H1 (cell line): ENCODE results near the gene CHRNA9. TPM values are rescaled to one million over a fixed set of nuclear protein-coding genes. Genes with fewer than 3 reads are reported as not detected.

Source experiments
- CTCF ChIA-PET: fragments of 300-600 bp; sonication (Branson Sonifier 250); formaldehyde crosslinking; loops from one replicate; lab custom pipeline; 2021; ENCODE audit not compliant: partially characterized antibody; lab: Charles Lee
- POLR2A ChIA-PET: fragments of 300-600 bp; sonication (Branson Sonifier 250); formaldehyde crosslinking; loops from one replicate; lab custom pipeline; 2021; ENCODE audit warnings: inconsistent platforms; ENCODE audit not compliant: partially characterized antibody; lab: Charles Lee
- DNase-seq, 2 experiments: peaks; one replicate each; pipeline versions ENCODE4 v3.0.0 to v3.0.0-alpha.2; 2010 to 2022; ENCODE audit warnings: low spot score in 2 of 2, low read depth in 1 of 2, mixed read lengths in 1 of 2
- FAIRE-seq: peaks from 2 replicates; lab custom pipeline; 2011; peaks lifted over from hg19 to GRCh38; lab: Jason Lieb, UNC
- H2AFZ ChIP-seq: 2 replicates; pipeline ENCODE4 v1.8.1; 2012; ENCODE audit warnings: low read length, inconsistent platforms
- H2AK5ac ChIP-seq: 2 replicates; pipeline ENCODE4 v1.6.1; 2013; ENCODE audit warnings: low read depth, low read length
- H2BK120ac ChIP-seq: replicated peaks from 2 replicates; pipeline ENCODE3; 2013; ENCODE audit warnings: low read depth, low read length, inconsistent platforms
- H2BK12ac ChIP-seq: 2 replicates; pipeline ENCODE4 v1.6.1; 2013; ENCODE audit warnings: low read depth, low read length
- H2BK15ac ChIP-seq: 2 replicates; pipeline ENCODE4 v1.6.1; 2013; ENCODE audit warnings: low read length
- H2BK20ac ChIP-seq: 2 replicates; pipeline ENCODE4 v1.6.1; 2013; ENCODE audit warnings: low read length
- H2BK5ac ChIP-seq: 2 replicates; pipeline ENCODE4 v1.6.1; 2013; ENCODE audit warnings: low read depth, low read length
- H3K14ac ChIP-seq: 2 replicates; pipeline ENCODE4 v1.6.1; 2013; ENCODE audit warnings: inconsistent platforms; ENCODE audit not compliant: insufficient read length
- H3K18ac ChIP-seq: 2 replicates; pipeline ENCODE4 v1.6.1; 2013; ENCODE audit warnings: low read length; ENCODE audit errors: extremely low read depth
- H3K23ac ChIP-seq: 2 replicates; pipeline ENCODE4 v1.6.1; 2013; ENCODE audit warnings: inconsistent platforms; ENCODE audit not compliant: insufficient read length
- H3K23me2 ChIP-seq: 2 replicates; pipeline ENCODE4 v1.6.1; 2013; ENCODE audit warnings: low read depth, low read length
- H3K27ac ChIP-seq: 2 replicates; pipeline ENCODE4 v1.6.1; 2011; ENCODE audit warnings: low read depth, low read length, inconsistent platforms
- H3K27me3 ChIP-seq, 4 experiments: replicated peaks in 1 of 4; 1 replicate in 1 of 4; 2 replicates in 3 of 4; pipeline versions ENCODE4 v1.6.1 to v1.8.1; 2011 to 2013; ENCODE audit warnings: low read length in 3 of 4, mild to moderate bottlenecking in 3 of 4, inconsistent platforms in 2 of 4, mixed read lengths in 2 of 4, moderate library complexity in 1 of 4; ENCODE audit not compliant: control insufficient read depth in 3 of 4, insufficient read depth in 3 of 4; ENCODE audit errors: extremely low read depth in 1 of 4
- H3K36me3 ChIP-seq, 4 experiments: 2 replicates each; pipeline versions ENCODE4 v1.6.1 to v1.8.1; 2011 to 2013; ENCODE audit warnings: mild to moderate bottlenecking in 4 of 4, low read length in 3 of 4, moderate library complexity in 2 of 4, control low read depth in 1 of 4, inconsistent platforms in 1 of 4; ENCODE audit not compliant: insufficient read depth in 4 of 4, control insufficient read depth in 2 of 4
- H3K4ac ChIP-seq: replicated peaks from 2 replicates; pipeline ENCODE3; 2013; ENCODE audit warnings: low read length, low read depth, mixed read lengths, inconsistent platforms; ENCODE audit not compliant: insufficient read length
- H3K4me1 ChIP-seq, 4 experiments: replicated peaks in 1 of 4; 1 replicate in 1 of 4; 2 replicates in 3 of 4; pipeline versions ENCODE4 v1.6.1 to v1.8.1; 2011 to 2013; ENCODE audit warnings: low read length in 3 of 4, inconsistent platforms in 2 of 4, mixed read lengths in 1 of 4; ENCODE audit not compliant: insufficient read depth in 4 of 4, control insufficient read depth in 3 of 4
- H3K4me2 ChIP-seq, 2 experiments: 2 replicates each; pipeline versions ENCODE4 v1.6.1 to v1.8.1; 2011 to 2013; ENCODE audit warnings: low read depth in 2 of 2, low read length in 2 of 2, control low read depth in 1 of 2, inconsistent platforms in 1 of 2, mild to moderate bottlenecking in 1 of 2; ENCODE audit not compliant: insufficient read depth in 1 of 2
- H3K4me3 ChIP-seq, 4 experiments: fragments of 200-600, 300-600 bp in 1 of 4; sonication (generic), shearing (Covaris generic), sonication (Bioruptor Twin) in 1 of 4; 2 replicates each; pipeline versions ENCODE4 v1.5.1 to v1.8.1; 2011 to 2016; ENCODE audit warnings: low read length in 4 of 4, low read depth in 3 of 4, control low read depth in 2 of 4, inconsistent platforms in 2 of 4, mild to moderate bottlenecking in 2 of 4, mixed read lengths in 1 of 4, moderate library complexity in 1 of 4; ENCODE audit not compliant: insufficient read depth in 2 of 4; ENCODE audit errors: extremely low read depth in 1 of 4
- H3K56ac ChIP-seq: replicated peaks from 2 replicates; pipeline ENCODE3; 2013; ENCODE audit warnings: low read depth, mild to moderate bottlenecking, mixed read lengths, low read length, inconsistent platforms; ENCODE audit not compliant: insufficient read length
- H3K79me1 ChIP-seq: 2 replicates; pipeline ENCODE4 v1.6.1; 2013; ENCODE audit warnings: low read depth, low read length, control low read depth
- H3K79me2 ChIP-seq, 2 experiments: 2 replicates each; pipeline versions ENCODE4 v1.6.1 to v1.8.1; 2012 to 2013; ENCODE audit warnings: low read length in 2 of 2, mild to moderate bottlenecking in 2 of 2, inconsistent platforms in 1 of 2; ENCODE audit not compliant: insufficient read depth in 2 of 2, control insufficient read depth in 1 of 2
- H3K9ac ChIP-seq, 4 experiments: replicated peaks in 1 of 4; 1 replicate in 1 of 4; 2 replicates in 3 of 4; pipeline versions ENCODE4 v1.6.1 to v1.8.1; 2011 to 2013; ENCODE audit warnings: low read depth in 3 of 4, low read length in 3 of 4, control low read depth in 2 of 4, mild to moderate bottlenecking in 2 of 4, moderate library complexity in 2 of 4, inconsistent platforms in 1 of 4; ENCODE audit errors: extremely low read depth in 1 of 4
- H3K9me3 ChIP-seq, 2 experiments: 2 replicates each; pipeline versions ENCODE4 v1.6.1 to v1.8.1; 2012 to 2013; ENCODE audit warnings: mild to moderate bottlenecking in 2 of 2, moderate library complexity in 2 of 2, control low read depth in 1 of 2, inconsistent platforms in 1 of 2, low read depth in 1 of 2, low read length in 1 of 2, mixed read lengths in 1 of 2; ENCODE audit not compliant: insufficient read depth in 2 of 2
- H4K20me1 ChIP-seq, 2 experiments: replicated peaks in 1 of 2; 2 replicates each; pipeline versions ENCODE3 to v1.8.1; 2011 to 2013; ENCODE audit warnings: inconsistent platforms in 2 of 2, low read length in 2 of 2, mild to moderate bottlenecking in 1 of 2; ENCODE audit not compliant: insufficient read depth in 2 of 2, control insufficient read depth in 1 of 2
- H4K5ac ChIP-seq: 2 replicates; pipeline ENCODE4 v1.6.1; 2013; ENCODE audit warnings: low read length, low read depth, mixed read lengths, inconsistent platforms; ENCODE audit not compliant: insufficient read length
- H4K8ac ChIP-seq: 2 replicates; pipeline ENCODE4 v1.8.0; 2013; ENCODE audit warnings: mild to moderate bottlenecking, moderate library complexity, low read length, inconsistent platforms; ENCODE audit not compliant: insufficient read depth; ENCODE audit errors: extremely low read depth
- H4K91ac ChIP-seq: replicated peaks from 2 replicates; pipeline ENCODE3; 2013; ENCODE audit warnings: low read length, mixed read lengths, inconsistent platforms; ENCODE audit not compliant: insufficient read length
- CEBPB ChIP-seq: IDR thresholded peaks from 2 replicates; pipeline ENCODE4 v1.6.1; 2012; ENCODE audit warnings: low read depth, low read length
- CREB1 ChIP-seq: IDR thresholded peaks from 2 replicates; pipeline ENCODE4 v1.6.1; 2012; ENCODE audit warnings: inconsistent platforms
- E2F6 ChIP-seq: IDR thresholded peaks from 2 replicates; pipeline ENCODE4 v1.6.1; 2012; ENCODE audit warnings: inconsistent platforms
- EGR1 ChIP-seq: IDR thresholded peaks from 2 replicates; pipeline ENCODE4 v1.6.1; 2011; ENCODE audit warnings: low read depth, low read length, borderline replicate concordance
- GABPA ChIP-seq: IDR thresholded peaks from 2 replicates; pipeline ENCODE4 v1.6.1; 2011; ENCODE audit warnings: mild to moderate bottlenecking, low read length, moderate library complexity, borderline replicate concordance; ENCODE audit not compliant: insufficient read depth
- KDM4A ChIP-seq: IDR thresholded peaks from one replicate; pipeline ENCODE4 v1.7.1; 2012; ENCODE audit warnings: low read depth, mild to moderate bottlenecking, moderate library complexity, low read length, inconsistent platforms; ENCODE audit not compliant: severe bottlenecking
- KDM5A ChIP-seq: fragments of 200-600 bp; IDR thresholded peaks from 2 replicates; pipeline ENCODE4 v1.7.1; 2012; ENCODE audit warnings: mild to moderate bottlenecking, low read length, inconsistent platforms, mixed read lengths
- POLR2A ChIP-seq, 2 experiments: IDR thresholded peaks; 1 replicate in 1 of 2; 2 replicates in 1 of 2; pipeline ENCODE4 v1.6.1; 2011; ENCODE audit warnings: low read depth in 2 of 2, low read length in 2 of 2, mild to moderate bottlenecking in 2 of 2; ENCODE audit errors: control extremely low read depth in 1 of 2
- RFX5 ChIP-seq: IDR thresholded peaks from 2 replicates; pipeline ENCODE4 v1.6.1; 2011; ENCODE audit warnings: low read depth, low read length, improper control_type of control experiment, borderline replicate concordance
- SAP30 ChIP-seq: fragments of 300-600 bp; sonication (generic); IDR thresholded peaks from 2 replicates; pipeline ENCODE4 v1.7.1; 2012; ENCODE audit warnings: low read length, moderate library complexity, mild to moderate bottlenecking, inconsistent platforms; ENCODE audit not compliant: insufficient read depth, insufficient replicate concordance
- SIX5 ChIP-seq: IDR thresholded peaks from 2 replicates; pipeline ENCODE4 v1.6.1; 2011; ENCODE audit warnings: mild to moderate bottlenecking, low read depth, low read length
- TBP ChIP-seq: IDR thresholded peaks from 2 replicates; pipeline ENCODE4 v1.6.1; 2011; ENCODE audit warnings: low read depth, low read length, improper control_type of control experiment
- TEAD4 ChIP-seq: IDR thresholded peaks from 2 replicates; pipeline ENCODE4 v1.6.1; 2012; ENCODE audit warnings: low read depth, low read length, inconsistent platforms, mixed read lengths
- WGBS, 2 experiments: shearing (Covaris generic) in 1 of 2; methylation state at CpG; one replicate each; pipeline versions ENCODE4 v1.1.6 to v1.1.7; 2013 to 2015; ENCODE audit warnings: low lambda C conversion rate in 2 of 2, mixed read lengths in 2 of 2, inconsistent platforms in 1 of 2, low coverage in 1 of 2, missing lambda C conversion rate in 1 of 2; ENCODE audit not compliant: insufficient replicate concordance in 2 of 2, insufficient coverage in 1 of 2, insufficient read length in 1 of 2; ENCODE audit errors: extremely low coverage in 1 of 2, missing lambda C conversion rate in 1 of 2; 5-methylcytosine and 5-hydroxymethylcytosine counted together
- polyA plus RNA-seq, 7 experiments: library from polyadenylated mRNA; depleted of rRNA in 3 of 7; stranded (reverse) in 5 of 7; unstranded in 2 of 7; fragments of >200 nt in 5 of 7; fragments of 200-250 nt in 2 of 7; gene quantifications; 1 replicate in 5 of 7; 2 replicates in 1 of 7; 4 replicates in 1 of 7; pipeline versions ENCODE4 v1.2.1 to v1.2.3, GENCODE V29; 2011 to 2013; ENCODE audit warnings: missing spikeins in 2 of 7, mixed read lengths in 2 of 7
- total RNA-seq: library from RNA; stranded (reverse); fragmentation: NEBNext Ultra II Directional; extraction: Animal tissue kit (Norgen Biotek cat#: 25700); gene quantifications from 2 replicates; pipeline ENCODE4 v1.2.1, GENCODE V29; 2021

CHRNA9 gene
- total and polyA plus RNA-seq, 2 of the 8 experiments (the other 6 are each of a cell fraction or from before 2014, with no cell fraction given): 1.4 to 3.3 TPM

- no peaks in the 10 kb centered on the region for H4K20me1 ChIP-seq
- no peak overlapping the region for H4K91ac ChIP-seq
- no peak overlapping the region for H2BK12ac ChIP-seq
- no peak overlapping the region for H2BK20ac ChIP-seq
- H3K79me2 ChIP-seq: no peaks in the 10 kb centered on the region
- no peaks in the 10 kb centered on the region for H3K23me2 ChIP-seq
- no peak overlapping the region for H3K18ac ChIP-seq
- no peak for TF ChIP-seq E2F6
- no peak for TF ChIP-seq EGR1
- no peak for TF ChIP-seq POLR2A (IDR thresholded peaks at IDR 0.05; ENCODE audit: control extremely low read depth in 1 of 2, low read depth in 2 of 2, low read length in 2 of 2)
- TF ChIP-seq SAP30: no peak
- TF ChIP-seq TEAD4: no peak
- no peak for TF ChIP-seq CREB1
- no peak for TF ChIP-seq KDM5A
- no peak for TF ChIP-seq SIX5
- TF ChIP-seq GABPA: no peak
- TF ChIP-seq RFX5: no peak
- TF ChIP-seq TBP: no peak
- TF ChIP-seq CEBPB: no peak
- TF ChIP-seq KDM4A: no peak
- ChIA-PET POLR2A (interaction anchor here (1.1 kb wide), 1 partner anchor 10 kb away, joined by 3 read pairs; no protein-coding TSS in a partner anchor), CTCF (interaction anchor here (0.6 to 4.0 kb wide), 3 partner anchors 11 to 77 kb away, joined by 3 to 17 read pairs (median 3); no protein-coding TSS in a partner anchor)
- H3K79me1 ChIP-seq: no peaks in the 10 kb centered on the region
- no peak overlapping the region for H3K56ac ChIP-seq
- WGBS, 2 experiments: 96% methylated on average over 3 of the region's 3 CpGs; no CpG with 5 or more reads in 1 of the 2 experiments
- no peak overlapping the region for H2AK5ac ChIP-seq
- no peak overlapping the region for H3K23ac ChIP-seq
- H4K5ac ChIP-seq: no peak overlapping the region
- no peak overlapping the region for H2BK120ac ChIP-seq
- peaks cover 0 to 13% (median 5%) of the 10 kb centered on the region in 4 experiments; a peak in 4 of 7 replicates for H3K4me1 ChIP-seq
- 0 out of 2 replicates have a peak overlapping the region, but pooled peaks have one; percentile 13 for H2BK15ac ChIP-seq
- no peak overlapping the region for H4K8ac ChIP-seq
- no peak overlapping the region for H3K14ac ChIP-seq
- H3K9ac ChIP-seq: no peak overlapping the region
- no peaks in the 10 kb centered on the region for H3K9me3 ChIP-seq
- peak overlapping the region; percentile 47; the same call in 1 of the 2 replicates for H2AFZ ChIP-seq
- H3K4me2 ChIP-seq: no peak overlapping the region
- H3K27me3 ChIP-seq: no peaks in the 10 kb centered on the region
- no peak overlapping the region for H3K4ac ChIP-seq
- no peak overlapping the region for H2BK5ac ChIP-seq
- no peak overlapping the region for H3K4me3 ChIP-seq
- DNase-seq: no peak
- H3K36me3 ChIP-seq: no peaks in the 10 kb centered on the region
- H3K27ac ChIP-seq: no peak overlapping the region
- FAIRE-seq: no peak
Observed at GRCh38 chr4:40399578-40399977, 64.4 kb downstream of the CHRNA9 start.
